GM23338 (cell line): Measurements from ENCODE around the gene C14orf132. TPM values are rescaled to one million over a fixed set of nuclear protein-coding genes. Genes with fewer than 3 reads are reported as not detected.

ENCODE experiments used
- ATAC-seq: fragments of 200-7000 bp; cut with Tn5 transposase; 3 replicates; pipeline ENCODE4 v1.9.1; 2020
- DNase-seq: peaks from one replicate; pipeline ENCODE4 v3.0.0-alpha.2; 2015; ENCODE audit warnings: low spot score
- H2AFZ ChIP-seq: fragments of 200-600 bp; sonication (generic); 2 replicates; pipeline ENCODE4 v1.8.0; 2016; ENCODE audit warnings: antibody characterized with exemption, mild to moderate bottlenecking, moderate library complexity
- H3F3A ChIP-seq: fragments of 200-600 bp; sonication (generic); replicated peaks from 2 replicates; pipeline ENCODE4 v1.8.0; 2017; ENCODE audit warnings: antibody characterized with exemption, mixed run types, low read depth
- H3K27ac ChIP-seq: fragments of 200-600 bp; sonication (generic); 2 replicates; pipeline ENCODE4 v1.6.1; 2016; ENCODE audit warnings: low read depth
- H3K27me3 ChIP-seq: fragments of 200-600 bp; sonication (generic); 2 replicates; pipeline ENCODE4 v1.8.0; 2016; ENCODE audit warnings: mild to moderate bottlenecking, mixed run types, moderate library complexity; ENCODE audit not compliant: insufficient read depth
- H3K36me3 ChIP-seq: fragments of 200-600 bp; sonication (generic); 2 replicates; pipeline ENCODE4 v1.8.0; 2016; ENCODE audit warnings: mild to moderate bottlenecking; ENCODE audit not compliant: insufficient read depth
- H3K4me1 ChIP-seq: fragments of 200-600 bp; sonication (generic); 2 replicates; pipeline ENCODE4 v1.8.0; 2016; ENCODE audit warnings: mild to moderate bottlenecking, moderate library complexity; ENCODE audit not compliant: insufficient read depth
- H3K4me2 ChIP-seq: fragments of 200-600 bp; sonication (generic); 2 replicates; pipeline ENCODE4 v1.7.1; 2017; ENCODE audit warnings: mixed run types
- H3K4me3 ChIP-seq: fragments of 200-600 bp; sonication (generic); 2 replicates; pipeline ENCODE4 v1.6.1; 2016; ENCODE audit warnings: mixed run types
- H3K79me2 ChIP-seq: fragments of 200-600 bp; sonication (generic); replicated peaks from 2 replicates; pipeline ENCODE4 v1.8.0; 2017; ENCODE audit warnings: mild to moderate bottlenecking; ENCODE audit not compliant: insufficient read depth
- H3K9me2 ChIP-seq: fragments of 200-600 bp; sonication (generic); 2 replicates; pipeline ENCODE4 v1.8.0; 2017; ENCODE audit not compliant: insufficient read depth
- H4K20me1 ChIP-seq: fragments of 200-600 bp; sonication (generic); replicated peaks from 2 replicates; pipeline ENCODE4 v1.8.0; 2017; ENCODE audit warnings: mild to moderate bottlenecking; ENCODE audit not compliant: insufficient read depth
- H3K27ac Mint-ChIP-seq: 2 replicates; pipeline ENCODE4 v1.8.0; 2020; ENCODE audit warnings: inconsistent platforms, mild to moderate bottlenecking, moderate library complexity, mixed read lengths
- H3K27me3 Mint-ChIP-seq: 3 replicates; pipeline ENCODE4 v1.8.0; 2022; ENCODE audit warnings: low read depth, mild to moderate bottlenecking, moderate library complexity, mixed read lengths, inconsistent platforms; ENCODE audit not compliant: insufficient read depth, poor library complexity
- H3K36me3 Mint-ChIP-seq: 3 replicates; pipeline ENCODE4 v1.8.0; 2021; ENCODE audit warnings: low read depth, mild to moderate bottlenecking, inconsistent platforms, moderate library complexity, mixed read lengths
- H3K4me1 Mint-ChIP-seq: 3 replicates; pipeline ENCODE4 v1.8.0; 2020; ENCODE audit warnings: mild to moderate bottlenecking, inconsistent platforms, mixed read lengths
- H3K4me3 Mint-ChIP-seq: 3 replicates; pipeline ENCODE4 v1.8.0; 2021; ENCODE audit warnings: moderate library complexity, mild to moderate bottlenecking, inconsistent platforms, mixed read lengths
- H3K9me3 Mint-ChIP-seq: 3 replicates; pipeline ENCODE4 v1.8.0; 2020; ENCODE audit warnings: moderate library complexity, mild to moderate bottlenecking, inconsistent platforms, mixed read lengths
- CREB1 ChIP-seq: fragments of 250-450 bp; sonication (Bioruptor Pico); IDR thresholded peaks from 2 replicates; pipeline ENCODE4 v1.5.0; 2020; ENCODE audit warnings: low read depth, mild to moderate bottlenecking, moderate library complexity
- JUNB ChIP-seq: IDR thresholded peaks from one replicate; pipeline ENCODE4 v1.6.1; 2016; ENCODE audit warnings: antibody characterized with exemption; ENCODE audit not compliant: unreplicated experiment
- NANOG ChIP-seq: IDR thresholded peaks from 2 replicates; pipeline ENCODE4 v1.6.1; 2016; ENCODE audit warnings: antibody characterized with exemption, borderline replicate concordance
- ZNF114 ChIP-seq: fragments of 250-450 bp; sonication (Bioruptor Pico); IDR thresholded peaks from 2 replicates; pipeline ENCODE4 v1.5.0; 2020; ENCODE audit warnings: mild to moderate bottlenecking, moderate library complexity
- ZNF331 ChIP-seq: fragments of 250-450 bp; sonication (Bioruptor Pico); IDR thresholded peaks from 2 replicates; pipeline ENCODE4 v1.5.0; 2020; ENCODE audit warnings: low read depth, mild to moderate bottlenecking, moderate library complexity
- polyA plus RNA-seq: library from polyadenylated mRNA; unstranded; fragments of >200 nt; fragmentation: Nextera tagmentation; extraction: Ambion mirVana; gene quantifications from 2 replicates; pipeline ENCODE4 v1.2.1, GENCODE V29; 2016
- total RNA-seq: library from RNA; depleted of rRNA; stranded (reverse); fragments of >200 nt; shearing (Covaris generic); gene quantifications from 2 replicates; pipeline ENCODE4 v1.2.3, GENCODE V29; 2014
- TF ChIP-seq, protein P1 (sequence below): fragments of 250-450 bp; sonication (Bioruptor Pico); IDR thresholded peaks from 2 replicates; pipeline ENCODE4 v1.5.0; 2020; ENCODE audit warnings: mild to moderate bottlenecking, moderate library complexity
- TF ChIP-seq, protein P2 (sequence below): IDR thresholded peaks from one replicate; pipeline ENCODE4 v1.6.1; 2018; ENCODE audit warnings: antibody characterized with exemption; ENCODE audit not compliant: unreplicated experiment
- TF ChIP-seq, protein P3 (sequence below), 2 experiments: fragments of 200-600 bp in 1 of 2; sonication (generic) in 1 of 2; conservative IDR thresholded peaks; 2 replicates each; pipeline versions ENCODE4 v1.5.1 to v1.6.1; 2016 to 2017; ENCODE audit warnings: antibody characterized with exemption in 2 of 2, low read depth in 2 of 2, mild to moderate bottlenecking in 2 of 2, moderate library complexity in 1 of 2

C14orf132 gene
- total and polyA plus RNA-seq, 2 experiments from 2014 or later: 13.8 to 16.2 TPM

DNA sequence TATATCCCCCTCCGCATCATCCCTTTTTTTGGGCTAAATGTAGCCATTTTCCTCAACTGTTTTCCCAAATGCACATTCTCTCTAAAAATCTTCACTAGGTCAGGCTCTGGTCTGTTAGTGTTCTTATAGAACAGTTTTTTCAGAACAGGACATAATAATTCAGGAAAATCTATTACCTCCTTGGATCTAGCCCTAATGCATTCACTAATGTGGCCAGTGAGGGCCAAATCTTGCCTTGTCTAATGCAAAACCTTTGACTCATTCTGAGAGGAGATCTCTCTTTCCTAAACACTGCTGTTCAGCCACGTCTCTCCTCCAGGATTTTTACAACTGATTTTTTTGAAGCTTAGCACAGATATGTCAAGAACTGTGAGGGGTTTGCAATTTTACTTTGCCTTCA is 15.5 kb downstream of the C14orf132 start (continued):
- TF ChIP-seq, protein P1, sequence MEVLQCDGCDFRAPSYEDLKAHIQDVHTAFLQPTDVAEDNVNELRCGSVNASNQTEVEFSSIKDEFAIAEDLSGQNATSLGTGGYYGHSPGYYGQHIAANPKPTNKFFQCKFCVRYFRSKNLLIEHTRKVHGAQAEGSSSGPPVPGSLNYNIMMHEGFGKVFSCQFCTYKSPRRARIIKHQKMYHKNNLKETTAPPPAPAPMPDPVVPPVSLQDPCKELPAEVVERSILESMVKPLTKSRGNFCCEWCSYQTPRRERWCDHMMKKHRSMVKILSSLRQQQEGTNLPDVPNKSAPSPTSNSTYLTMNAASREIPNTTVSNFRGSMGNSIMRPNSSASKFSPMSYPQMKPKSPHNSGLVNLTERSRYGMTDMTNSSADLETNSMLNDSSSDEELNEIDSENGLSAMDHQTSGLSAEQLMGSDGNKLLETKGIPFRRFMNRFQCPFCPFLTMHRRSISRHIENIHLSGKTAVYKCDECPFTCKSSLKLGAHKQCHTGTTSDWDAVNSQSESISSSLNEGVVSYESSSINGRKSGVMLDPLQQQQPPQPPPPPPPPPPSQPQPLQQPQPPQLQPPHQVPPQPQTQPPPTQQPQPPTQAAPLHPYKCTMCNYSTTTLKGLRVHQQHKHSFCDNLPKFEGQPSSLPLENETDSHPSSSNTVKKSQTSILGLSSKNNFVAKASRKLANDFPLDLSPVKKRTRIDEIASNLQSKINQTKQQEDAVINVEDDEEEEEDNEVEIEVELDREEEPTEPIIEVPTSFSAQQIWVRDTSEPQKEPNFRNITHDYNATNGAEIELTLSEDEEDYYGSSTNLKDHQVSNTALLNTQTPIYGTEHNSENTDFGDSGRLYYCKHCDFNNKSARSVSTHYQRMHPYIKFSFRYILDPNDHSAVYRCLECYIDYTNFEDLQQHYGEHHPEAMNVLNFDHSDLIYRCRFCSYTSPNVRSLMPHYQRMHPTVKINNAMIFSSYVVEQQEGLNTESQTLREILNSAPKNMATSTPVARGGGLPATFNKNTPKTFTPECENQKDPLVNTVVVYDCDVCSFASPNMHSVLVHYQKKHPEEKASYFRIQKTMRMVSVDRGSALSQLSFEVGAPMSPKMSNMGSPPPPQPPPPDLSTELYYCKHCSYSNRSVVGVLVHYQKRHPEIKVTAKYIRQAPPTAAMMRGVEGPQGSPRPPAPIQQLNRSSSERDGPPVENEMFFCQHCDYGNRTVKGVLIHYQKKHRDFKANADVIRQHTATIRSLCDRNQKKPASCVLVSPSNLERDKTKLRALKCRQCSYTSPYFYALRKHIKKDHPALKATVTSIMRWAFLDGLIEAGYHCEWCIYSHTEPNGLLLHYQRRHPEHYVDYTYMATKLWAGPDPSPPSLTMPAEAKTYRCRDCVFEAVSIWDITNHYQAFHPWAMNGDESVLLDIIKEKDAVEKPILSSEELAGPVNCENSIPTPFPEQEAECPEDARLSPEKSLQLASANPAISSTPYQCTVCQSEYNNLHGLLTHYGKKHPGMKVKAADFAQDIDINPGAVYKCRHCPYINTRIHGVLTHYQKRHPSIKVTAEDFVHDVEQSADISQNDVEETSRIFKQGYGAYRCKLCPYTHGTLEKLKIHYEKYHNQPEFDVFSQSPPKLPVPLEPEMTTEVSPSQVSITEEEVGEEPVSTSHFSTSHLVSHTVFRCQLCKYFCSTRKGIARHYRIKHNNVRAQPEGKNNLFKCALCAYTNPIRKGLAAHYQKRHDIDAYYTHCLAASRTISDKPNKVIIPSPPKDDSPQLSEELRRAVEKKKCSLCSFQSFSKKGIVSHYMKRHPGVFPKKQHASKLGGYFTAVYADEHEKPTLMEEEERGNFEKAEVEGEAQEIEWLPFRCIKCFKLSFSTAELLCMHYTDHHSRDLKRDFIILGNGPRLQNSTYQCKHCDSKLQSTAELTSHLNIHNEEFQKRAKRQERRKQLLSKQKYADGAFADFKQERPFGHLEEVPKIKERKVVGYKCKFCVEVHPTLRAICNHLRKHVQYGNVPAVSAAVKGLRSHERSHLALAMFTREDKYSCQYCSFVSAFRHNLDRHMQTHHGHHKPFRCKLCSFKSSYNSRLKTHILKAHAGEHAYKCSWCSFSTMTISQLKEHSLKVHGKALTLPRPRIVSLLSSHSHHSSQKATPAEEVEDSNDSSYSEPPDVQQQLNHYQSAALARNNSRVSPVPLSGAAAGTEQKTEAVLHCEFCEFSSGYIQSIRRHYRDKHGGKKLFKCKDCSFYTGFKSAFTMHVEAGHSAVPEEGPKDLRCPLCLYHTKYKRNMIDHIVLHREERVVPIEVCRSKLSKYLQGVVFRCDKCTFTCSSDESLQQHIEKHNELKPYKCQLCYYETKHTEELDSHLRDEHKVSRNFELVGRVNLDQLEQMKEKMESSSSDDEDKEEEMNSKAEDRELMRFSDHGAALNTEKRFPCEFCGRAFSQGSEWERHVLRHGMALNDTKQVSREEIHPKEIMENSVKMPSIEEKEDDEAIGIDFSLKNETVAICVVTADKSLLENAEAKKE: no peak
- TF ChIP-seq ZNF114 (CRISPR knock-in tag) (no peak), JUNB (no peak)

DNA sequence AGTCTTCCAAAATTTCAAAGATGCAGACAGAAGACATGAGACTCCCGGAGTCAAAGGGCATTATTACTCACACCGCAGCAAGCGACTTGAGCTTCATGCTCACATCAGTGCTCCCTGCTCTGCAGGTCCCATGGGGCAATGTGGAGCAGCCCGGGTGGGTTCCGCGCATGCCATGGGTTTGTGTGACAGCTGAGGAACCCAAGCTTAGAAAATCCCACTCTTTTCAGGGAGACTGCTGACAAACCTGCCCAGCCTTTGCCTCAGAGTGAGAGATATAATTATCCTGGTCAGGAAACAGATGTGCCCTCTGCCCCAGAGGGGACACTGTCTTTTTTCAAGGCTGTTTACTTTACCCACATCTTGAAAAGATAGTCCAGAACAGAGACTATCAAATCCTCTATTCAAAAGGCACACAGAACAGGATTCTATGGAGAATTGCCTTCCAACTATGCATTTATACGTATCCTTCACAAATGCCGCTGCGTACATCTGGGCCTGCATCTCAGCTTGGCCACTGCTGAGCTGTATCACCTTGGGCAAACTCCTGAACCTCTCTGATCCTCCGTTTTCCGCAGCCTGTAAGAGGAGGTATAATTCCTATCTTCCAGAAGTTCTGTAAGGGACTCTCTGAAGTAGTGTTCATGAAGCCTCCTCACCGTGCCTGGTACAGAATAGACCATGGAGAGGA is 16.0 kb downstream of the C14orf132 start:
- Mint-ChIP-seq H3K4me1 (peaks cover 4% of the 10 kb centered on the region), H3K27me3 (peaks cover 11% of the 10 kb centered on the region), H3K4me3 (no peak overlapping the region), H3K9me3 (no peaks in the 10 kb centered on the region), H3K27ac (0 out of 2 replicates have a peak overlapping the region, but pooled peaks have one; percentile 10), H3K36me3 (no peaks in the 10 kb centered on the region; the same call in 2 of the 3 replicates)
- Histone ChIP-seq H4K20me1 (peaks cover 9% of the 10 kb centered on the region), H3K36me3 (no peaks in the 10 kb centered on the region), H3K4me1 (0 out of 2 replicates have a peak, but pooled peaks cover 4% of the 10 kb centered on the region), H2AFZ (no peak overlapping the region), H3K4me2 (no peak overlapping the region), H3K27me3 (no peaks in the 10 kb centered on the region), H3K9me2 (no peaks in the 10 kb centered on the region; the same call in 1 of the 2 replicates), H3K27ac (no peak overlapping the region), H3K79me2 (no peaks in the 10 kb centered on the region), H3F3A (no peaks in the 10 kb centered on the region), H3K4me3 (no peak overlapping the region)
- no peak for DNase-seq
- ATAC-seq: no peak
- TF ChIP-seq NANOG (no peak), CREB1 (CRISPR knock-in tag) (no peak), ZNF331 (CRISPR knock-in tag) (no peak)
- TF ChIP-seq, protein P2, sequence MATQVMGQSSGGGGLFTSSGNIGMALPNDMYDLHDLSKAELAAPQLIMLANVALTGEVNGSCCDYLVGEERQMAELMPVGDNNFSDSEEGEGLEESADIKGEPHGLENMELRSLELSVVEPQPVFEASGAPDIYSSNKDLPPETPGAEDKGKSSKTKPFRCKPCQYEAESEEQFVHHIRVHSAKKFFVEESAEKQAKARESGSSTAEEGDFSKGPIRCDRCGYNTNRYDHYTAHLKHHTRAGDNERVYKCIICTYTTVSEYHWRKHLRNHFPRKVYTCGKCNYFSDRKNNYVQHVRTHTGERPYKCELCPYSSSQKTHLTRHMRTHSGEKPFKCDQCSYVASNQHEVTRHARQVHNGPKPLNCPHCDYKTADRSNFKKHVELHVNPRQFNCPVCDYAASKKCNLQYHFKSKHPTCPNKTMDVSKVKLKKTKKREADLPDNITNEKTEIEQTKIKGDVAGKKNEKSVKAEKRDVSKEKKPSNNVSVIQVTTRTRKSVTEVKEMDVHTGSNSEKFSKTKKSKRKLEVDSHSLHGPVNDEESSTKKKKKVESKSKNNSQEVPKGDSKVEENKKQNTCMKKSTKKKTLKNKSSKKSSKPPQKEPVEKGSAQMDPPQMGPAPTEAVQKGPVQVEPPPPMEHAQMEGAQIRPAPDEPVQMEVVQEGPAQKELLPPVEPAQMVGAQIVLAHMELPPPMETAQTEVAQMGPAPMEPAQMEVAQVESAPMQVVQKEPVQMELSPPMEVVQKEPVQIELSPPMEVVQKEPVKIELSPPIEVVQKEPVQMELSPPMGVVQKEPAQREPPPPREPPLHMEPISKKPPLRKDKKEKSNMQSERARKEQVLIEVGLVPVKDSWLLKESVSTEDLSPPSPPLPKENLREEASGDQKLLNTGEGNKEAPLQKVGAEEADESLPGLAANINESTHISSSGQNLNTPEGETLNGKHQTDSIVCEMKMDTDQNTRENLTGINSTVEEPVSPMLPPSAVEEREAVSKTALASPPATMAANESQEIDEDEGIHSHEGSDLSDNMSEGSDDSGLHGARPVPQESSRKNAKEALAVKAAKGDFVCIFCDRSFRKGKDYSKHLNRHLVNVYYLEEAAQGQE: no peak
- TF ChIP-seq, protein P3, sequence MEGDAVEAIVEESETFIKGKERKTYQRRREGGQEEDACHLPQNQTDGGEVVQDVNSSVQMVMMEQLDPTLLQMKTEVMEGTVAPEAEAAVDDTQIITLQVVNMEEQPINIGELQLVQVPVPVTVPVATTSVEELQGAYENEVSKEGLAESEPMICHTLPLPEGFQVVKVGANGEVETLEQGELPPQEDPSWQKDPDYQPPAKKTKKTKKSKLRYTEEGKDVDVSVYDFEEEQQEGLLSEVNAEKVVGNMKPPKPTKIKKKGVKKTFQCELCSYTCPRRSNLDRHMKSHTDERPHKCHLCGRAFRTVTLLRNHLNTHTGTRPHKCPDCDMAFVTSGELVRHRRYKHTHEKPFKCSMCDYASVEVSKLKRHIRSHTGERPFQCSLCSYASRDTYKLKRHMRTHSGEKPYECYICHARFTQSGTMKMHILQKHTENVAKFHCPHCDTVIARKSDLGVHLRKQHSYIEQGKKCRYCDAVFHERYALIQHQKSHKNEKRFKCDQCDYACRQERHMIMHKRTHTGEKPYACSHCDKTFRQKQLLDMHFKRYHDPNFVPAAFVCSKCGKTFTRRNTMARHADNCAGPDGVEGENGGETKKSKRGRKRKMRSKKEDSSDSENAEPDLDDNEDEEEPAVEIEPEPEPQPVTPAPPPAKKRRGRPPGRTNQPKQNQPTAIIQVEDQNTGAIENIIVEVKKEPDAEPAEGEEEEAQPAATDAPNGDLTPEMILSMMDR (conservative IDR thresholded peaks at IDR 0.05; ENCODE audit: low read depth in 2 of 2): no peak
